ENCODE data around the gene SLC25A24. TPM values are rescaled to one million over a fixed set of nuclear protein-coding genes. Genes with fewer than 3 reads are reported as not detected.

Gene SLC25A24
- total RNA-seq, 1 donor from 2014 or later: 46.6 TPM

DNA sequence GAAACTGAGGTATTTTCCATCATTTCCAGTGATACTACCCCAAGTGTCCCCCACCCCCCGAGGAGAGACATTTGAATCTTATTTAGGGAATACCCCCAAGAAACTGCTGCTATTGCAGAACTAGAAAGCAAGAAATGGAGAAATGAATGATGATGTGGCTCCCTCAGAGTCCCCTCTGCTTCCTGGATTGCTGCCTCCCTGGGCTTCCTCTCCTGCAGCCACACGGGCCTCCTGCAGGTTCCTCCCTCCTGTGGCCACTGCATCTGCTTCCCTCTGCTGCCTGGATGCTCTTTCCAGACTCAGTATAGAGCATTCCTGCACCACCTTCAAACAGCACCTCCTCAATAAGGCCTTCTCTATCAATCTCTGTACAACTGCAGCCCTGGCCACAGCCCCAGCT lies 69.3 kb downstream of the SLC25A24 start:
- Histone ChIP-seq H3K27ac (no peak overlapping the region), H3K4me1 (no peaks in the 10 kb centered on the region), H3K36me3 (peaks cover 18% of the 10 kb centered on the region), H3K9me3 (no peaks in the 10 kb centered on the region), H3K4me3 (no peak overlapping the region), H3K27me3 (no peaks in the 10 kb centered on the region)
- DNase-seq (no peak), ATAC-seq (peak; percentile 70)
- TF ChIP-seq, protein P1, sequence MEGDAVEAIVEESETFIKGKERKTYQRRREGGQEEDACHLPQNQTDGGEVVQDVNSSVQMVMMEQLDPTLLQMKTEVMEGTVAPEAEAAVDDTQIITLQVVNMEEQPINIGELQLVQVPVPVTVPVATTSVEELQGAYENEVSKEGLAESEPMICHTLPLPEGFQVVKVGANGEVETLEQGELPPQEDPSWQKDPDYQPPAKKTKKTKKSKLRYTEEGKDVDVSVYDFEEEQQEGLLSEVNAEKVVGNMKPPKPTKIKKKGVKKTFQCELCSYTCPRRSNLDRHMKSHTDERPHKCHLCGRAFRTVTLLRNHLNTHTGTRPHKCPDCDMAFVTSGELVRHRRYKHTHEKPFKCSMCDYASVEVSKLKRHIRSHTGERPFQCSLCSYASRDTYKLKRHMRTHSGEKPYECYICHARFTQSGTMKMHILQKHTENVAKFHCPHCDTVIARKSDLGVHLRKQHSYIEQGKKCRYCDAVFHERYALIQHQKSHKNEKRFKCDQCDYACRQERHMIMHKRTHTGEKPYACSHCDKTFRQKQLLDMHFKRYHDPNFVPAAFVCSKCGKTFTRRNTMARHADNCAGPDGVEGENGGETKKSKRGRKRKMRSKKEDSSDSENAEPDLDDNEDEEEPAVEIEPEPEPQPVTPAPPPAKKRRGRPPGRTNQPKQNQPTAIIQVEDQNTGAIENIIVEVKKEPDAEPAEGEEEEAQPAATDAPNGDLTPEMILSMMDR (IDR thresholded peaks at IDR 0.05): no peak
- intact Hi-C loops (cut with DNase I): no loop called here

DNA sequence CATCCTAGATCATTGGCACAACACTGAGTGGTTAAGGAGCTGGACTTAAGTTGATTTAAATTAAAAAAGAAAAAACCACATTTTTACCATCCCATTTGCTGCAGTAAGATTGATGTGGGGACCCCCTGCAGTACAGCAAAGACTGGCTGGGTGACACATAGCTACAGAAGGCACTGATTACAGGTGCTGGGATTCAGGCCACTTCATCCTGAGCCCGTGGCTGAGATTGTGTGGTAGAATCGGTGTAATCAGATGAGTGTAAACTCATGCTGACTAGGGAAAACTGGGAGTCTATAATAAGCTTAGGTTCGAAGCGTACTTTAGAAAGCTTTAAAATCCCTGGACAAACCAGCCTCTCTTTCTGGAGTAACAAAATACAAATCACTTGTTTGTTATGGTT lies 70.1 kb downstream of the SLC25A24 start:
- intact Hi-C loops (cut with DNase I): loop anchor here (5.0 kb wide), 1 partner anchor 348 kb away; no protein-coding TSS in a partner anchor

DNA sequence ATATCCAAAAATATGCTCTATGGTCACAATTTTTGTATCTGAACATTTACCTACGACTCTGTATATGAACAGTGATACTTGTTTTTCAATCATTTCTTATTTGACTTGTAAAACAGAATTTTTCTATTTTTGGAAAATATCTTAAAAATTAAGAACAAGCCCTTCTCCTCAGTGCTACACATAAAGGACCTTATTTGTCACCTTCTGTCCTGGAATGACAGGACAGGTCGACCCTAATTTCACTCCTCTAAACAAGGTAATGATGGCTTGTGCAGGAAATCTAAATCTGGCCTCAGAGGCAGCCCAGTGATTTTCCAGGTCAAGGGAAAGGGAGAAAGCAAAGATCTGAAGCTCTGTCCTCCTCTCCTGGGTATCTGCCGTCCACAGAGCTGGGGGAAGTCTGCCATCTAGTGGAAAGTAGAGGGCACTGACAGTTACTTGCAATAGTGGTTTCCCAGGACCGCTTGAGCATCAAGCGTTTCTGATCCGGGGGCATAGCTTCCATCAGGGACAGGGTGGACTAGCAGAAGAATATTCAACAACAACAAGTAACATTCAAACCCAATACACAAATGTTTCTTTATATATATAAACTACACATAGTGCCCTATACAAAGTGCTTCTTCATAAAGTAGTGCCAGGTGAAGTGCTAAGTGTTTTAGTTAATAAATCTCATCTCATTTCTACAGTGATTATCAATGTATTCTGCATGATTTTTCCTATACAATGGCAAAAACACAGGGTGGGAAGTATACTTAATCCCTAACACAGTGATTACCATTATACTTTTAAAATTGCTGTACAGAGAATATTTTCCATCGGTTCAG lies 74.6 kb downstream of the SLC25A24 start:
- DNase-seq: no peak
- TF ChIP-seq, protein P1 (IDR thresholded peaks at IDR 0.05): peak; percentile 95

More for the DNA sequence above, 70.1 kb downstream of the SLC25A24 start:
- ATAC-seq (no peak), DNase-seq (no peak)
- TF ChIP-seq, protein P1 (IDR thresholded peaks at IDR 0.05): no peak
- no peak overlapping the region for H3K4me3 ChIP-seq
- H3K9me3 ChIP-seq: no peaks in the 10 kb centered on the region
- H3K4me1 ChIP-seq: no peaks in the 10 kb centered on the region
- H3K27me3 ChIP-seq: no peaks in the 10 kb centered on the region
- H3K36me3 ChIP-seq: peaks cover 14% of the 10 kb centered on the region
- no peak overlapping the region for H3K27ac ChIP-seq

DNA sequence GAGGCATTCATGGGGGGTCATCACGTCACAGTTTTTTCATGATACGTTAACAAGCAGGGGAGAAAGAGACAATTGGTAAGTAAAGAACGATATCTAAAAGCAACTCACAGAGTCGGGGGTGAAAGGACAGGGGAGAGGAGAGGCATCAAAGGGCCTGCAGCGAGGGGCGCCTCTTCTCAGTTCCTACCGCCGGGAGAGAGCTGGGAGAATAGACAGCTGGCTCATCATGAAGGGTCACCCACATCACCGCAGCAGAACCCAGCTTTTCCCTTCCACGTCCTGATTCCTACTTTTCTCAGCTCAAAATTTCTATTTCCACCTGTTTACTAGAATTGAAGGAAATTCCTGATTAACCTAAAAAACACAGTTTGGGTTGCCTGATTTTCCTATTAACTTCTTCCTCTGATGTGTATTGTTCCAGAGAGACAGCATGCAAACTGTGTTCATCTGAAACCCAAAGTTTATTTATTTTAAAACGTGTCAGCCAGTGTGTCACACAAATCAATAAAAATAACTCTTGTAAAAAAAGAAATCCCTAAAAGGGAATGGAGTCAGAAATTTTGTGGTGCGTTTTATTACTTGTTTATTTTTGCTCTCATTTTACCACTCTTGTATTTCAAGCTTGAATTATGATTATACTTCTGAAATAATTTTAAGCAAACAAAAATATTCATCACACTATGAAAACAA lies 75.4 kb downstream of the SLC25A24 start:
- intact Hi-C loops (cut with DNase I): loop anchor here (5.0 kb wide), 1 partner anchor 342 kb away; no protein-coding TSS in a partner anchor
- H3K27me3 ChIP-seq: no peaks in the 10 kb centered on the region
- H3K27ac ChIP-seq: no peak overlapping the region
- no peak overlapping the region for H3K4me3 ChIP-seq
- no peak for ATAC-seq
- no peaks in the 10 kb centered on the region for H3K4me1 ChIP-seq
- TF ChIP-seq, protein P1 (IDR thresholded peaks at IDR 0.05): no peak
- no peak for DNase-seq
- no peaks in the 10 kb centered on the region for H3K36me3 ChIP-seq
- no peaks in the 10 kb centered on the region for H3K9me3 ChIP-seq

More for the DNA sequence above, 74.6 kb downstream of the SLC25A24 start:
- Histone ChIP-seq H3K4me1 (no peaks in the 10 kb centered on the region), H3K36me3 (no peaks in the 10 kb centered on the region), H3K9me3 (no peaks in the 10 kb centered on the region), H3K4me3 (no peak overlapping the region), H3K27me3 (no peaks in the 10 kb centered on the region), H3K27ac (no peak overlapping the region)
- intact Hi-C loops (cut with DNase I): loop anchor here (5.0 kb wide), 1 partner anchor 343 kb away; no protein-coding TSS in a partner anchor
- ATAC-seq: peak; percentile 97

DNA sequence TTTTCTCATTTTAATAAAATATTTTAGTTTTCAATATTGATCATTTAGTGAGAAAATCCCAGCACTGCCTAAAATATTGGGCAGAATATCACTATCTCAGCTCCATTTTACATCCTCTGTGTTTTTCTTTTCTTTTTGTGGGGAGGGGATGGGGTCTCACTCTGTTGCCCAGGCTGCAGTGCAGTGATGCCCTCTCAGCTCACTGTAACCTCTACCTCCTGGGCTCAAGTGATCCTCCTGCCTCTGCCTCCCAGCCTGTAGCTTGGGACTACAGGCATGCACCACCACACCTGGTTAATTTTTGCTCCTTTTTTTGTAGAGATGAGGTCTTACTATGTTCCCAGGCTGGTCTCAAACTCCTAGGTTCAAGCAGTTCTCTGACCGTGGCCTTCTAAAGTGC lies 76.1 kb downstream of the SLC25A24 start:
- no peak overlapping the region for H3K4me3 ChIP-seq
- no peak for DNase-seq
- H3K4me1 ChIP-seq: no peaks in the 10 kb centered on the region
- no peak for ATAC-seq
- intact Hi-C loops (cut with DNase I): no loop called here
- H3K36me3 ChIP-seq: no peaks in the 10 kb centered on the region
- H3K27ac ChIP-seq: no peak overlapping the region
- H3K9me3 ChIP-seq: no peaks in the 10 kb centered on the region
- no peaks in the 10 kb centered on the region for H3K27me3 ChIP-seq
- TF ChIP-seq, protein P1 (IDR thresholded peaks at IDR 0.05): no peak

Data from upper lobe of right lung (tissue), 1 donor.